Measurements from ENCODE around the gene U2AF2. TPM values are rescaled to one million over a fixed set of nuclear protein-coding genes. Genes with fewer than 3 reads are reported as not detected.

Gene U2AF2
- total and polyA plus RNA-seq, 4 experiments from 2014 or later, result 1.3 to 259 (median 135) TPM

GRCh38 chr19:55644842-55645511 lies 9.9 kb upstream of the U2AF2 start:
- no peak overlapping the region for H3K4me3 ChIP-seq (ENCODE audit: low read length in 2 of 2)
- H3K9me3 ChIP-seq (ENCODE audit: control insufficient read depth in 1 of 2, low read length in 2 of 2), result no peaks in the 10 kb centered on the region
- Mint-ChIP-seq H3K36me3 (peaks cover 4 to 13% of the 10 kb centered on the region in 2 donors), H3K9me3 (peaks cover 0 to 1% (median 0%) of the 10 kb centered on the region in 8 donors), H3K27me3 (no peaks in the 10 kb centered on the region), H3K4me3 (peak overlapping the region; percentile 69 to 96 (median 92)), H3K4me1 (peaks cover 25 to 59% (median 42%) of the 10 kb centered on the region in 4 donors), H3K27ac (peak overlapping the region in 5 of 7 donors; percentile 57 to 90 (median 68))
- no peaks in the 10 kb centered on the region for H3K27me3 ChIP-seq (ENCODE audit: insufficient read depth, low read length)
- ChIA-PET POLR2A (ENCODE audit: partially characterized antibody) (interaction anchor here (3.7 to 4.0 kb wide), 2 partner anchors 10 to 11 kb away, joined by 51 to 84 read pairs; partner anchors contain the start of gene U2AF2), CTCF (ENCODE audit: partially characterized antibody) (interaction anchor here (1.6 to 4.1 kb wide), 3 partner anchors 13 to 177 kb away, joined by 5 to 36 read pairs (median 6); no protein-coding TSS in a partner anchor)
- H3K27ac ChIP-seq (ENCODE audit: low read depth, low read length), result no peak overlapping the region
- H3K36me3 ChIP-seq (ENCODE audit: insufficient read depth, low read length), result peaks cover 7% of the 10 kb centered on the region
- intact Hi-C loops (cut with micrococcal nuclease), result loop anchor here (5.0 kb wide), 3 partner anchors 38 to 528 kb away; partner anchors contain the start of genes PPP1R12C, UBE2S and ZNF865
- H3K4me1 ChIP-seq (ENCODE audit: insufficient read depth, low read length), result peaks cover 50% of the 10 kb centered on the region
- peak in 1 of 5 donors; percentile 31 for DNase-seq

DNA sequence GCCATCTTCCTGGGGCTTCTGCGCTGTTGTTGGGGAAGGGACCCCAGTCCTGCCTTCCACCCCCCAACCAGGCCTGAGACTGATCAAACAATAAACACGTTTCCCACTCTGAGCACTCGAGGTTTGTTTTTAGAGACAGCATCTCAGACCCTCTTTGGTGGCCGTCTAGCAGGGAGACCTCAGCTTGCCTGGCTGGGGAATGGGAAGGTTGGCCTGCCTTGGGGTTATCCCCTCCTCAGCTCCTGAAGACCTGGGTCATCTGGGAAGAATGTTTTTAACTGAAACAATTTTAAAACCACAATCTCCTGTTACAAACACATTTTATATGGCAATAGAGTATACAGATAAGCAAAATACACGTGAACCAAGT lies 9.3 kb upstream of the U2AF2 start:
- Mint-ChIP-seq H3K27ac (peak overlapping the region in 4 of 7 donors; percentile 50 to 71 (median 62)), H3K9me3 (peaks cover 0 to 1% (median 0%) of the 10 kb centered on the region in 8 donors), H3K27me3 (no peaks in the 10 kb centered on the region), H3K4me3 (peak overlapping the region in 7 of 8 donors; percentile 51 to 70 (median 60)), H3K4me1 (peaks cover 23 to 59% (median 38%) of the 10 kb centered on the region in 4 donors), H3K36me3 (peaks cover 4 to 13% of the 10 kb centered on the region in 2 donors)
- Histone ChIP-seq H3K4me1 (ENCODE audit: insufficient read depth, low read length) (peaks cover 45% of the 10 kb centered on the region), H3K27me3 (ENCODE audit: insufficient read depth, low read length) (no peaks in the 10 kb centered on the region), H3K36me3 (ENCODE audit: insufficient read depth, low read length) (peaks cover 7% of the 10 kb centered on the region), H3K27ac (ENCODE audit: low read depth, low read length) (no peak overlapping the region), H3K4me3 (ENCODE audit: low read length in 2 of 2) (no peak overlapping the region), H3K9me3 (ENCODE audit: control insufficient read depth in 1 of 2, low read length in 2 of 2) (no peaks in the 10 kb centered on the region)
- POLR2A ChIA-PET (ENCODE audit: partially characterized antibody), result interaction anchor here (3.7 to 4.0 kb wide), 2 partner anchors 9 to 12 kb away, joined by 51 to 84 read pairs; partner anchors contain the start of gene U2AF2
- CTCF ChIA-PET (ENCODE audit: partially characterized antibody), result interaction anchor here (1.6 to 4.1 kb wide), 3 partner anchors 13 to 178 kb away, joined by 5 to 36 read pairs (median 6); no protein-coding TSS in a partner anchor
- intact Hi-C loops (cut with micrococcal nuclease), result no loop called here
- DNase-seq, result no peak

DNA sequence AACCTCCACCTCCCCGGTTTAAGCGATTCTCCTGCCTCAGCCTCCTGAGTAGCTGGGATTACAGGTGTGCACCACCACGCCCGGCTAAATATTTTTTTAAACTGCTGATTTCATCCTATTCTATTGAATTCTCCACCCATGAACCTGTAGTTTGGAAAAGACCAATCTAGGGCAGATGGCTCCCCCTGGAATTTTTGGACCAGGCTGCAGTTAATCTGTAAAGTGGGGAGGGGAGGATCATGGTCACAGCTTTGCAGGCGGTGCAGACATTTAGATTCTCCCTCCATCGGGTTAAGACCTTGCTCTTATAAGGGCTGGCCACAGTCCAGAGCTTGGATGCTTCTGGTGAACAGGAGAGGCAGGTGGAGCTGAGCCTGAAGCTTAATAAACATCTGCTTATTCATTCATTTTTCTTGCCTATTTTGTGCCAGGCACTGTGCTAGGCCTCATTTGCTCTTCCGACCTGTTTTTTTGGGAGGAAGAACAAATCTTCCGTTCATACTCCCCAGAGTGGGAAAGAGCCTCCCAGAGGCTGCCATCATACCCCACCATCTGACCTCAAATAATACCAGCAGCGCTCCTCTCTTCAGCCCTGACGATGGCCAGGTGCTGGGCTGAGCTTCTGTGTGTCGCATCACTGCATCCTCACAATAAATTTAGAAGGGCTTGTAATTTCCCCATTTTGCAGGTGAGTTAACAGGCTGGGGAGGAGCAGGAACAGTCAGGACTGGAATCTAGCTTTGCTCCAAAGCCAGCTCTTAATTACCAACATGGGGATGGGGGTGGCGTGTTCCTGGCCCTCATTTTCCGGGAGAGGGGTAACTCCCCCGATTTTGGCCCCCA lies 7.7 kb upstream of the U2AF2 start:
- Histone ChIP-seq H3K4me1 (ENCODE audit: insufficient read depth, low read length) (peaks cover 33% of the 10 kb centered on the region), H3K27ac (ENCODE audit: low read depth, low read length) (peak overlapping the region; percentile 49), H3K36me3 (ENCODE audit: insufficient read depth, low read length) (peaks cover 7% of the 10 kb centered on the region), H3K9me3 (ENCODE audit: control insufficient read depth in 1 of 2, low read length in 2 of 2) (no peaks in the 10 kb centered on the region), H3K4me3 (ENCODE audit: low read length in 2 of 2) (peak overlapping the region in 1 of 2 donors; percentile 52), H3K27me3 (ENCODE audit: insufficient read depth, low read length) (no peaks in the 10 kb centered on the region)
- ChIA-PET POLR2A (ENCODE audit: partially characterized antibody) (interaction anchor here (1.0 to 2.1 kb wide), 6 partner anchors 10 to 47 kb away, joined by 3 to 9 read pairs (median 5); partner anchors contain the start of genes FIZ1, ZNF524 and ZNF784), CTCF (ENCODE audit: partially characterized antibody) (interaction anchor here (0.9 to 4.1 kb wide), 5 partner anchors 10 to 179 kb away, joined by 4 to 36 read pairs (median 6); no protein-coding TSS in a partner anchor)
- peaks cover 16 to 48% (median 29%) of the 10 kb centered on the region in 4 donors for H3K4me1 Mint-ChIP-seq
- intact Hi-C loops (cut with micrococcal nuclease), result no loop called here
- H3K4me3 Mint-ChIP-seq, result peak overlapping the region; percentile 63 to 83 (median 74)
- H3K27me3 Mint-ChIP-seq, result no peaks in the 10 kb centered on the region
- peak overlapping the region in 3 of 7 donors; percentile 31 to 55 (median 42) for H3K27ac Mint-ChIP-seq
- H3K9me3 Mint-ChIP-seq, result peaks cover 0 to 1% (median 0%) of the 10 kb centered on the region in 8 donors
- peaks cover 4 to 13% of the 10 kb centered on the region in 2 donors for H3K36me3 Mint-ChIP-seq
- DNase-seq, result no peak

DNA sequence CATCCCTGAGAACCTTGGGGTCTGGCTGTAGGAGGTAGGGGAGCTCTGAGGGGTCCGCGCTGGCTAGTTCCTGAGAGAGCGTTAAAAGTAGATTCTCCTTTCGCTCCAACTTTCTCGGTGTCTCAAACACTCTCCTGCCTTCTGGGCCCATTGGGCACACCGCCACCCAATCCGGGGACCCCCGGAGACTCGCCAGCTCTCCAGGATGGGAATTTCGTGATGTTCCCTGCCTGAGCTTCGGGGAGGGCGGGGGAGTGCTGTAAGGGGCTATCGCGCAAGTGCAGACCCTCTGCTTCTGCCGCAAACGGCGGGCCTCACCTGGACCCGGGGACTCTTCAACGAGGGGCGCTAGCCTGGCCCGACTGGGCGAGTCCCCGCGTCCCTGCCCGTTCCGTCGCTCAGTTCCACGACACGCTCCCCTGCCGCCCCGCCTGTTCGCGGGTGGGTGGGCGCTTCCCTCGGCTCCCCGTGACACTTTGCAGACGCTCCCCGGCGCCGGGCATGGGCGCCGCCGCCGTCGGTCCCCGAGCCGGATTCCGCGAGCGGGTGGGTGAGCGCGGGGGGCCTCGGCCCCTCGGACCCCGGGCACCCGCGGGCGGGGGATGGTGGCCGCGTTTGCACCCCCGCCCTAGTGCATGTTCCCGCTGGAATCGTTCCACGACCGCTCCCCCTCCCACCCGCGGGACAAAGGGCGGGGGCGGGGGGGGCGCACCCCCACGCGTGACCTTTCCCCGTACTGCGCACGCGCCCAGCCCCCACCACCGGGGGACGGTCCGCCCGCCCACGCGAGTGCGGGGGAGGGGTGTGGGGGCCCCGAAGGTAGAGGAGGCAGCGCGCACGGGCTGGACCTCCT lies 6.9 kb upstream of the U2AF2 start, which contains the start of gene CCDC106:
Gene CCDC106 (plus strand): TSS at position 481 of the 853 bp plus-strand sequence. CDS start 835 bp downstream, outside the sequence.
- POLR2A ChIA-PET (ENCODE audit: partially characterized antibody), result interaction anchor here (1.0 to 2.1 kb wide), 7 partner anchors 9 to 171 kb away, joined by 3 to 9 read pairs (median 4); partner anchors contain the start of genes FIZ1, ZNF524, ZNF628 and ZNF784
- DNase-seq, result peak in 4 of 5 donors; percentile 38 to 56 (median 44)
- Mint-ChIP-seq H3K36me3 (peaks cover 4 to 13% of the 10 kb centered on the region in 2 donors), H3K4me1 (peaks cover 15 to 45% (median 26%) of the 10 kb centered on the region in 4 donors), H3K27me3 (no peaks in the 10 kb centered on the region), H3K9me3 (peaks cover 0 to 1% (median 0%) of the 10 kb centered on the region in 8 donors), H3K4me3 (peak within 1 kb of the TSS; percentile 63 to 83 (median 74)), H3K27ac (peak within 1 kb of the TSS in 4 of 7 donors; percentile 31 to 55 (median 38))
- Histone ChIP-seq H3K36me3 (ENCODE audit: insufficient read depth, low read length) (peaks cover 7% of the 10 kb centered on the region), H3K4me1 (ENCODE audit: insufficient read depth, low read length) (peaks cover 31% of the 10 kb centered on the region), H3K27me3 (ENCODE audit: insufficient read depth, low read length) (no peaks in the 10 kb centered on the region), H3K27ac (ENCODE audit: low read depth, low read length) (peak within 1 kb of the TSS; percentile 49), H3K9me3 (ENCODE audit: control insufficient read depth in 1 of 2, low read length in 2 of 2) (no peaks in the 10 kb centered on the region), H3K4me3 (ENCODE audit: low read length in 2 of 2) (peak within 1 kb of the TSS; percentile 42 to 52)
- CTCF ChIA-PET (ENCODE audit: partially characterized antibody), result interaction anchor here (1.9 to 4.1 kb wide), 2 partner anchors 11 to 16 kb away, joined by 9 to 36 read pairs; no protein-coding TSS in a partner anchor
- intact Hi-C loops (cut with micrococcal nuclease), result no loop called here

- Mint-ChIP-seq H3K27ac (peak overlapping the region in 3 of 7 donors; percentile 8 to 35 (median 27)), H3K4me3 (peak overlapping the region; percentile 52 to 80 (median 58)), H3K4me1 (peaks cover 10 to 41% (median 21%) of the 10 kb centered on the region in 4 donors), H3K36me3 (peaks cover 4 to 12% of the 10 kb centered on the region in 2 donors), H3K9me3 (peaks cover 0 to 2% (median 0%) of the 10 kb centered on the region in 8 donors), H3K27me3 (no peaks in the 10 kb centered on the region)
- Histone ChIP-seq H3K27me3 (ENCODE audit: insufficient read depth, low read length) (no peaks in the 10 kb centered on the region), H3K4me1 (ENCODE audit: insufficient read depth, low read length) (peaks cover 37% of the 10 kb centered on the region), H3K27ac (ENCODE audit: low read depth, low read length) (peak overlapping the region; percentile 49), H3K9me3 (ENCODE audit: control insufficient read depth in 1 of 2, low read length in 2 of 2) (no peaks in the 10 kb centered on the region), H3K36me3 (ENCODE audit: insufficient read depth, low read length) (peaks cover 7% of the 10 kb centered on the region), H3K4me3 (ENCODE audit: low read length in 2 of 2) (peak overlapping the region in 1 of 2 donors; percentile 52)
- CTCF ChIA-PET (ENCODE audit: partially characterized antibody), result interaction anchor here (1.4 kb wide), 1 partner anchor 16 kb away, joined by 5 read pairs; no protein-coding TSS in a partner anchor
- POLR2A ChIA-PET (ENCODE audit: partially characterized antibody), result interaction anchor here (1.1 to 1.7 kb wide), 5 partner anchors 10 to 172 kb away, joined by 3 to 9 read pairs (median 4); partner anchors contain the start of gene ZNF628
- DNase-seq, result peak in 1 of 5 donors; percentile 34
- intact Hi-C loops (cut with micrococcal nuclease), result no loop called here
These were observed 6.1 kb upstream of the U2AF2 start for GRCh38 chr19:55648585-55649267.
